HG03097 (cell line): ENCODE data around the gene BTBD16.

Experiments
- ATAC-seq: cut with Tn5 transposase; IDR thresholded peaks from one replicate; pipeline ENCODE4 v1.9.1; 2021; ENCODE audit not compliant: unreplicated experiment, low FRiP score

BTBD16 gene

GRCh38 chr10:122292376-122292775 lies 21.3 kb downstream of the BTBD16 start:
- no peak for ATAC-seq

DNA sequence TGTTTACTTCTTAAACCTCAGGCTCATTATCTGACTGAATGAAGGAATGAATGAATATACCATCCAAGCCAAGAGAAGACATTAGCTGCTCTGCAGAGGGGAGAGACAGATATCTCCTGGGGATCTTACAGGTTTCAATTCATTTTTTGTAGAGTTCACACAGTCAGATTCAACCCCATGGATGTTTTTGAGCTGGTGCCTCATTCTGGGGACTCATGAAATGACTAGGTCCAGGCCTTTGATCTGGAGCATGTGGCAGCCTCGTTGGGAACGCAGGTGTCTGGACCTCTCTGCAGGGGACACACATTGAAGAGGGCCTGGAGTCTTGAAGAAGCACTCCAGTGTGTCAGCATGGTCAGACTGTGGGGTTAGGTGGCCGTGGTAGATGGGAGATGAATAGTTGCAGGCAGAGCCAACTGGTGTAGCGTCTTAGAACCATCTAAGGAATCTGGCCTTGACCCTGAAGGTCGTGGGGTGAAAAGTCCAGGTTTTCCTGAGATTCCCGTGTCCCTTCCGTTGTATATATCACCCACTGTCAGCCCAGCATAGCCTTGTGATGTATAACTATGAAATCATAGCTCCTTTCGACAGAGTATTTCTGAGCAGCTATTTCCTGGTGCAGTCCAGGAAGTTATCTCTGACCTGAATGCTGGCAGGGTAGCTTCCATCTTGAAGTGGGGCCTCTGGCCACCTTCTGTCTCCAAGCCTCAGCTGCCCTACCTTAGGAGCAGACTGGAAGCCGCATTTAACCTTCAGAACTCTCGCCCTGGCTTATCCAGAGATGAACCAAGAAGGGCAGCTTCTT lies 22.3 kb downstream of the BTBD16 start:
- no peak for ATAC-seq

GRCh38 chr10:122293961-122294380 lies 22.9 kb downstream of the BTBD16 start:
- ATAC-seq: no peak

DNA sequence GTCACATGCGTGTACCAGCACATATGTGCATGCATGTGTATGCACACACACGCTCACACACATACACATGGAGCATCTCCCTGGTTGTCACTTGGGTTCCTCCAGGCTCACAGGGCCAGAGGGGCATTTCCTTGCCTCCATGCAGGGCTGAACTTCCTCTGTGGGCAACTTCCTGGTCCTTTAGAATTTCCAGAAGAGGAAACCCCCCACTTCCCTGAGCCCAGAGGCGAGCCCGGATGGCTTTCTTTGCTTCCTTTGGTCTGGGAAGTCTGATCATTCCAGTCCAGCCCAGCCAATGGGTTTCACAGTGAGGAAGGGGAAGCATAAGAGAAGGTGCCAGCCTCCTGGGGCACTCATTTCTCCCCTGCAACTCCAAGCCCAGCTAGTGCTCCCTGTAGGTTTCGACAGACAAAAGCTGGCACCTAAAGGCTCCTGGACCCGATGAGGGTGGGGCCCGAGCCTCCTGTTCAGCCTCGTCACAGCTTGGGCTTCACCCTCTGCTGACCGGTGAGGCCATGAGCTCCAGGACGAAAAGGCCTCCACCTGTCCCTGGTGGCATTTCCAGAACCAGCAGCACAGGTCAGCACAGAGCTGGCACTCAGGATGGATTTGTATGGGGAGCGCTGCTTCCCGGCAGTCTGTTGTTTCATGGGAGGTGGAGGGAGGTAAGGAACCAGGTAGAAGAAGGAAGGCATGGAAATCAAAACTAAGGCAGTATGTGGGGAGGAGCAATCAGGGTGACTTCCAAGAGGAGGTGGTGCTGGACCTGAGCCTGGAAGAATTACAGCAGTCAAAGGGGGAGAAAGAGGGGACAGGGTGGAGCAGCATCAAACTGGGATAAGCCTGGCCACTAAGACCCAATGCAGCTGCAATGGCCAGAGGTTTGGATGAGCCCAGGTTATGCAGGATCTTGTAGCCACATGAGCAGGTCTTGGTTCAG lies 23.7 kb downstream of the BTBD16 start:
- no peak for ATAC-seq

DNA sequence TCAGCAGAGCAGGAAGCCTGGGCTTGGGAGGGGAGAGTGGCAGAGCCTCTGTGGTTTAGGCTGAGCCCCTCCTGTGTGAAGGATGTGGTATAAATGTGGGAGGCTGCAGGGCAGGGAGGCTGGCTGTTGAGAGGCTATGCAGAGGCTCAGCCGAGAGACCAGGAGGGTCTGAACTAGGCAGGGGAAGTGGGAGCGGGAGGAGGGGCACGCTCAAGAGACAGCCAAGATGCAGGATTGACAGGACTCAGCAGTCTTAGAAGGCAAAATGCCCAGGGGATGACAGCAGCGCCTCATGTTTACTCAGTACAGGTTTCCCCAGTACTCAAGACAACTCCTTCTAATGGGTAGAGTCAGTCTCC lies 24.3 kb downstream of the BTBD16 start:
- ATAC-seq: no peak

DNA sequence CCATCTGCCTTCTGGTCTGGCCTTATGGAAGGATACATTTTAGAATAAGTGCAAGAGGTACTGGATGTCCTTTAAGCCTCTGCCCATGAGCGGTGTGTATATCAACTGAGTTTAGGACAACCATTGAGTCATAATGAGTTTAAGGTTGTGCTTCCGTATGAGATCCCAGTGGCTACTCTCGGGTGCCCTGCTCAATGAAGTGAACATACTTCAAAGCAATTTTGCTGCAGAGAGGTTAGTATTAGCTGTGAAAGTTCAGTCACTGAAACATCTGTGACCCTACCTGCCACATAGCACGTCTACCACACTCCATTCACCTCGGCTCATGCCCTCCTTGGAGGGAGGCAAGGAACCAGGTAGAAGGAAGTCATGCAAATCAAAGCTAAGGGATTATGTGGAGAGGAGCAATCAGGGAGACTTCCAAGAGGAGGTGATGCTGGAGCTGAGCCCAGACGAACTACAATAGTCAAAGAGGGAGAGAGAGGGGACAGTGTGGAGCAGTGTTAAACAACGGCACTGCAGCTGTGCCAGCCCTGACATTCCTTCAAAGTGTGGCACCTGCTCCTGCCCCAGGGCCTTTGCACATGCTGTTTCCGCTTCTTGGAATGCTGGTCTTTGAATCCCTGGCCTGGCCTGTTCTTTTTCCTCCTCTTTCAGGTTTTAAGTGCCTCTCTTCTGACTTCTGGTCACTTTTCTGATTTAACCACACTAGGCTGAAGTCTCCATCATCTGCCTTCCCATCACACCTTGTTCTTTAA lies 25.4 kb downstream of the BTBD16 start:
- ATAC-seq: no peak

DNA sequence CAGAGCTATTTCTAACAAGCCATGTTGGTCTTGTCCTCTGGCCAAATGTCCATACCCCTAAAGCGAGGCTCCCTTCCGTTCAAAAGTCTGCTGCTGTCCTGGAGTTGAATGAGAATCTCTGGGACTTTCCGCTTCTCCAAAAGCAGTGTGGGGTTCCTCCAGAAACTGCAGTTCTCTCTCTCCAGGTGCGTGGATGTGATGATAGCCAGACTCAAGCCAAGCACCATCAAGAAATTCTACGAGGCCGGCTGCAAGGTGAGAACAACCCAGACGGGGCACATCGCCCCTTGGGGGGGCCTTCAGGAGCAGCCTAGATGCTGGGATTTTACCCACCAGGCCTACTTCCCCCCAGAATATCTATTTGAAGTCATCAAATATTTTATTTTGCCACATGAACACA lies 26.5 kb downstream of the BTBD16 start:
- no peak for ATAC-seq

- ATAC-seq: no peak
These were observed 27.1 kb downstream of the BTBD16 start for GRCh38 chr10:122298206-122298597.

DNA sequence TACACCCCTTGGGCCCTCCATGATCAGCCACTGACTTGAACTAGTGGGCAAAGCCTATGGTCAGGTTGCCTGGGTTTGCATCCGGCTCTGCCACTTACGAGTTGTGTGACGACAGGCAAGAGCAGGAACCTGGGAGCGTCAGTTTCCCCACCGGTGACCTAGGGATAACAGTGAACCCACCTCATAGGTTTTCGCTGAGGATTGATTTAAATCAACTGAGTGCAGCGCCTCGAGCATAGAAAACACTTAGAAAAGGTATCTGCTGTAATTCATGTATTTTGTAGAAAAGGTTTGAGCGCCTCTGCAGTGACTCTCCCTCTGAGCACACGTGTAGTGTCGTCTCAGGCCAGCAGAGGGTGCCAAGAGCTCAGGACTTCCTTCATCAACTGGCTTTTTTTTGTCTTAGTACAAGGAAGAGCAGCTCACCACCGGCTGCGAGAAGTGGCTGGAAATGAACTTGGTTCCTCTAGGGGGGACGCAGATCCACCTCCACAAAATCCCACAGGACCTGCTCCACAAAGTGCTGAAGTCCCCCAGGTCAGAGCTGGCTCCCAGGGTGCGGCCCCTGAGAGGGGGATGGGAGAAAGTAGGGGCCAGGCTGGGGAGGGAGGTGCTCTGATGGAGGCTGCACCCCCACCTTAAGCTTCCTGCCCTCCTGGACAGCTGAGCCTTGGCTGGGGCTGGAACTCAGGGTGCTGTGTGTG lies 27.7 kb downstream of the BTBD16 start:
- ATAC-seq: peak; percentile 69

DNA sequence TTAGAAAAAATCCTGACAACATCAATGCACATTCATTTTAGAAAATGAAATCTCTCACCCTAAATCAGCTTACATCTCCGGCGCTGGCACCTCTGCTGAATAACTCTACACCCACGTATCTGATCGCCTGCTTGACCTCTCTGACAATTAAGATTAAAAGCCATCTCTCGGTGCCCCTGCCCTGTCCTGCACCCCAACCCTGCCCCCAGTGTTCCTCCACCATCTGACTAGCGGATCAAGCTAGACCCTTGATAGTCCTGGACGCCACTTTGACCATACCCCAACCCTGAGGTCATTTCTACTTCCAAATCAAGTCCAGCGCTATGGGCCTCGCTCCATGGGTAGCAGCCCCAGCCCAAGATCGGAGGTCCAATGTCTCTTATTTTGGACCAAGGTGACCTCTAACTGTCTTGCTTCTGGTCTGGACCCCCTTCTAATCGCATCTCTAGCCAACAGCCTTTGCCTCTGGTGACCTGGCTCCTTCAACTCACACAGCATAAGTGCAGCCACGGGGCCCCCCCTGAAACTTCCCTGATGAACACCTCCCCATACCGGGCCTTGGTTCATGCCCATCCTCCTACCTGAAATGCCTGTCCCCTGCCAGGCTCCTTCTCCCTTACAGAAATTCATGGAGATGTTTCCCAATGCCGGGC lies 28.5 kb downstream of the BTBD16 start:
- no peak for ATAC-seq

DNA sequence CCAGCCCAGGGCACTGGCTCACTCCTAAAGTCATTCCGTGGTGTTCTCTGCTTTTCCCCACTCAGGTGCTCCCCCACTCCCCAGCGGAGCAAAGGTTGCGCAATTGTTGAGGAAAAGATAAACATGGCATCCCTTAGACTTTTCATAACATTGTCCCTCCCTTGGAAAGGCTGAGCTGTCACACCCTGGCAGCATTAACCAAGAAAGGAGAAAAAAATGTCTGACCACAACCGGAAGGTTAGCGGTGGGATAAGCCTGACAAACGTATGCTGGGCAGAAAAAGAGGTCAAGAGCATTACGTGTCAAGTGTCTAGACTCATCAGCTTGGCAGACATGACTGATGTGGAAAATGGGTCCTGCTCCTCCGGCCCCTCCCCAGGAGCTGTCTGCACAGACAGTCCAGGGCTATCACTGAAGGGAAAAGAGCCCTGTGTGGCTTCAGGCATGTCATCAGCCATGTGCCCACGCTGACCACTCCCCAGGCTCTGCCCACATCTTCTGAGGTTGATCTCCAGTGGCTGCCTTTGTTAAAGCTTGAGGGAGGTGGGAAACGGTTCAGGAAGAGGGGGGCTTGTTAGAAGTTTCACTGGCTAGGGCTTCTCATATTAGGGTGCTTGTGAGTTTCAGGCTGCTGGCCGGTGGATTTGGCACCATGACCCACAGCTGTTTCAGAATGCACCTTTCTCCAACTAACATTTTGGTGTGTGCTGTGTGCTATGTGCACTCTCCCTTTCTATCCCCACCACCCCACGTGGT lies 30.1 kb downstream of the BTBD16 start:
- no peak for ATAC-seq

GRCh38 chr10:122301811-122302115 lies 30.7 kb downstream of the BTBD16 start:
- no peak for ATAC-seq

- no peak for ATAC-seq
These were observed 31.2 kb downstream of the BTBD16 start for GRCh38 chr10:122302315-122302714.

GRCh38 chr10:122303271-122304053 lies 32.4 kb downstream of the BTBD16 start:
- no peak for ATAC-seq

DNA sequence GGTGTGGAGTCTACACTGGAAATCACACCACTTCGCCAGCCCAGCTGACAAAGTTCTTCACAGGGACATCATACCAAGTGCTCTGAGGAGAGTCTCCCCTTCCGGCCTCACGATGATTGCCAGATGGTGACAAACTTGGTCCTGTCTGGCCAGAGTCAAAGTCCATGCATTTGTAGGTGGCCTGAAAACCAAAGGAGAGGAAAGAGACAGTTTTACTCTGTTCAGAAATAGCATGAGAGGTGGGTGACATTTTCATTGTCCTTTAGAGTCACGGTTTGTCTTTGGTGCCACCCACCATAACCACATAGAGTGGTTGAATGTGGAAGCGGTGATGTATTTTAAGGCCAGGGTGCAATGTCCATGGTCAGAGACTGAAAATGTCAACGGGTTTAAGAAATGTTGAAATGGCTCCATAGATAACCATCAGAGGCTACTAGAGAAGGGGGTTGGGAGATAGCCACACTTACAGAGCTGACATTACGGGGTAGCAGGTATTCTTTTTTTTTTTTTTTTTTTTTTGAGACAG lies 33.0 kb downstream of the BTBD16 start:
- ATAC-seq: no peak

- no peak for ATAC-seq
These were observed 35.2 kb downstream of the BTBD16 start for GRCh38 chr10:122306282-122306681.

DNA sequence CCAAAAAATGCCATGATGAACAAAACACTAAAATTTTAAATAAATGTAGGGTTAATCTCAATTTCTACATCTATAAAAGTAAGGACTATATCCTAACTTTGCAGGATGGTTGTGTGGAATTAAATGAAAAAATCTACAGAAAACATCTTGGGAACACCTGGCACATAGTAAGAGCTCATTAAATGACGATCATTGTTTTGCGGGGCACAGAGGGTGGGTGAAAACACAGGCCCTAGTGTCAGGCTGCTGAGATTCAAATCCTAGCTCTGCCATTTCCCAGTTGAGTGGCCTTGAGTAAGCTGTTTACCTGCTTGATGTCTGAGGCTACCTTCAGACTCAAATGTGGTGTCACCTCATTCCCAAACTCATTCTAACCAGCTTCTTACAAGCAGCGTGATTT lies 35.6 kb downstream of the BTBD16 start:
- ATAC-seq: no peak

- no peak for ATAC-seq
These were observed 36.7 kb downstream of the BTBD16 start for GRCh38 chr10:122307669-122308416.
